Lower lobe of right lung (tissue), 2 donors: ENCODE measurements around the gene EXD3. TPM values are rescaled to one million over a fixed set of nuclear protein-coding genes. Genes with fewer than 3 reads are reported as not detected.

Source experiments
- ATAC-seq, 2 donors: fragments of 200-7000 bp; cut with Tn5 transposase; one replicate each; pipeline ENCODE4 v1.9.1; 2020 to 2022; ENCODE audit warnings: mild to moderate bottlenecking in 2 of 2, moderate library complexity in 2 of 2
- DNase-seq: peaks from one replicate; pipeline ENCODE4 v3.0.0-alpha.2; 2020
- H3K27ac ChIP-seq: fragments of 200-600 bp; one replicate; pipeline ENCODE4 v1.8.0; 2022
- H3K27me3 ChIP-seq: fragments of 200-600 bp; one replicate; pipeline ENCODE4 v1.8.0; 2022; ENCODE audit warnings: low read depth
- H3K36me3 ChIP-seq: fragments of 200-600 bp; one replicate; pipeline ENCODE4 v1.8.0; 2022; ENCODE audit warnings: mild to moderate bottlenecking
- H3K4me1 ChIP-seq: fragments of 200-600 bp; one replicate; pipeline ENCODE4 v1.8.0; 2022
- H3K4me3 ChIP-seq: fragments of 200-600 bp; one replicate; pipeline ENCODE4 v1.8.0; 2022; ENCODE audit warnings: mild to moderate bottlenecking
- H3K9me3 ChIP-seq: fragments of 200-600 bp; one replicate; pipeline ENCODE4 v1.8.0; 2022
- intact Hi-C: fragments of 100-400 bp; cut with DNase I; formaldehyde crosslinking; loops from one replicate; pipeline ENCODE4 v1.11.0; 2022
- total RNA-seq: library from RNA; stranded (reverse); fragmentation: NEBNext Ultra II Directional; extraction: Animal tissue kit (Norgen Biotek cat#: 25700); gene quantifications from one replicate; pipeline ENCODE4 v1.2.1, GENCODE V29; 2021
- TF ChIP-seq, protein P1 (sequence below): fragments of 200-600 bp; IDR thresholded peaks from one replicate; pipeline ENCODE4 v1.8.0; 2022; ENCODE audit warnings: antibody characterized with exemption, mild to moderate bottlenecking
- donor health status: DM: no; HTN: yes; CAD: no; lungs with severe emphysema.

EXD3 gene
- total RNA-seq, 1 donor from 2014 or later = 25.2 TPM

DNA sequence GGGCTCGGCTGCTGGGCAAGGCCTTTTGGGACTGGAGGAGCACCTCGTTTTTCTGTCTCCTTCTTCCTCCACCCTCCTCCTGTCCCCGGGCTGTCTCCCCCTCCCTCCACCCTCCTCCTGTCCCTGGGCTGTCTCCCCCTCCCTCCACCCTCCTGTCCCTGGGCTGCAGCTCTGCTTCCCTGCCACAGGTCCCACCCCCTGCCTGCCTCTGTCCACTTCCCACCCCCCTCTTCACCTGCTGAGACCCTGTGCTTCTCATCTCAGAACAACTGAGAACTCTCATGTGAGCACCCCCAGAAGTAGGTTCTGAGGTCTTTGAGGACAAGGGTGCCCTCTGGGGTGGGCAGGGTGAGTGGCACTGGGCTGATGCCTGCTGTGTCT lies 151.3 kb downstream of the EXD3 start:
- H3K36me3 ChIP-seq = peaks cover 50% of the 10 kb centered on the region
- intact Hi-C loops = no loop called here

DNA sequence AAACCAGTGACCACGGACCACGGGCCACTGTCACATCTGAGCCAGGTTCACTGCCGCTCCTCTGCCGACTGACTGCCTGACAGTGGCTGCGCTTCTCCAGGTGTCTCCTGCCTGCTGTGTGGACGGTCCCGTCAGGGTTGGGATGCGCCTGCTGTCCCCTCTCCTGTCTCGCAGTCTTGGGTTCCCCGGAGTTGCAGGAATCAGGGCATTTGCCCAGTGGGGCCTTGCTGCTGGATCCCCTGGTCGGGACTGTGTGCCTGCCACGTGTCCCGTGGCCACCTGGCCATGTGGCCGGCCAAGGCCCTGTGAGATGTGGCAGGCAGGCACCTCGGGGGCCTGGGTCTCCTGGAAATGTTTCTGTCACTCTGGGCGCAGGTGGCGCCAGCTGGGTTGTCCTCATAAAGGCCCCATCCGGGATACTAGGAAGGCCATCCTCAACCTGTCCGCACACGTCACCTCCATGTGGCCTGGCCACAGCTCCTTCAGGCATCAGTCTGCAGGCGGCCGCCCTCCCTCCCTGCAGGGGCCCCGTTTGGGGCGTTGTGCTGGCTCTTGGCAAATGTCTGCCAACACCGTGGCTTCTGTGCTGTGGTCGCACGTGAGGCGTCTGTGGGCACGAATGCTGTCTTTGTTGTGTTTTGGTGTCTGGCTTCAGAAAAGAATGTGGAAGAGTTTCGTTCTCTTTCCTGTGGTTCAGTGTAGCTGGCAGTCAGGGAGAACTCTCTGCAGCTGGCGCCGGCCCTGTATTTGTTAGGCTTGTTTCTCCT lies 151.8 kb downstream of the EXD3 start:
- Histone ChIP-seq H3K27ac (no peak overlapping the region), H3K9me3 (no peaks in the 10 kb centered on the region), H3K4me3 (no peak overlapping the region), H3K36me3 (peaks cover 56% of the 10 kb centered on the region), H3K27me3 (no peaks in the 10 kb centered on the region), H3K4me1 (peaks cover 52% of the 10 kb centered on the region)
- TF ChIP-seq, protein P1, sequence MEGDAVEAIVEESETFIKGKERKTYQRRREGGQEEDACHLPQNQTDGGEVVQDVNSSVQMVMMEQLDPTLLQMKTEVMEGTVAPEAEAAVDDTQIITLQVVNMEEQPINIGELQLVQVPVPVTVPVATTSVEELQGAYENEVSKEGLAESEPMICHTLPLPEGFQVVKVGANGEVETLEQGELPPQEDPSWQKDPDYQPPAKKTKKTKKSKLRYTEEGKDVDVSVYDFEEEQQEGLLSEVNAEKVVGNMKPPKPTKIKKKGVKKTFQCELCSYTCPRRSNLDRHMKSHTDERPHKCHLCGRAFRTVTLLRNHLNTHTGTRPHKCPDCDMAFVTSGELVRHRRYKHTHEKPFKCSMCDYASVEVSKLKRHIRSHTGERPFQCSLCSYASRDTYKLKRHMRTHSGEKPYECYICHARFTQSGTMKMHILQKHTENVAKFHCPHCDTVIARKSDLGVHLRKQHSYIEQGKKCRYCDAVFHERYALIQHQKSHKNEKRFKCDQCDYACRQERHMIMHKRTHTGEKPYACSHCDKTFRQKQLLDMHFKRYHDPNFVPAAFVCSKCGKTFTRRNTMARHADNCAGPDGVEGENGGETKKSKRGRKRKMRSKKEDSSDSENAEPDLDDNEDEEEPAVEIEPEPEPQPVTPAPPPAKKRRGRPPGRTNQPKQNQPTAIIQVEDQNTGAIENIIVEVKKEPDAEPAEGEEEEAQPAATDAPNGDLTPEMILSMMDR = no peak
- ATAC-seq (no peak), DNase-seq (no peak)
- intact Hi-C loops = no loop called here

More for the DNA sequence above, 151.3 kb downstream of the EXD3 start:
- H3K27ac ChIP-seq = no peak overlapping the region
- H3K4me1 ChIP-seq = peaks cover 57% of the 10 kb centered on the region
- no peak overlapping the region for H3K4me3 ChIP-seq
- TF ChIP-seq, protein P1 = no peak
- H3K27me3 ChIP-seq = no peaks in the 10 kb centered on the region
- H3K9me3 ChIP-seq = no peaks in the 10 kb centered on the region
- DNase-seq (no peak), ATAC-seq (no peak)

DNA sequence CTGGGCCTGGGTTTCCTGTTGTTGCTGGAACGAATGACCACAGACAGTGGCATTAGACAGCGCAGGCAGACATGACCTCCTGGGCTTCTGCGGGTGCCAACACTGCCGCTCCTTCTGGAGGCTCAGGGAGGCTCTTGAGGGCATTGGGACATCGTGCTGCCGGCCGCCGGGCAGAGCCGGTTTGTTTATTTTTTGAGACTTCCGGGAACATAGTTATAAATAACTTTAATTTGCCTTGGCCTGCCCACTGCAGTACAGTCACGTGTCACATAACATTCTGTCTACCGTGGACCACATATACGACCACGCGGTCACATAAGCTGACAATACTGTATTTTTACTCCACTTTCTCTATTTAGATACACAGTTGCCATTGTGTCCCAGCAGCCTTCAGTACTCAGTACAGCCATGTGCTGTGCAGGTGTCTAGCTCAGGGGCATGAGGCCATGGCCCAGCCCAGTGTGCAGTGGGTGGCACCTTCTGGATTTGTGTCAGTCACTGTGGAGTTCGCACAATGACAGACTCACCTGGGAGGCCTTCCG lies 153.7 kb downstream of the EXD3 start:
- H3K4me1 ChIP-seq = peaks cover 41% of the 10 kb centered on the region
- H3K27me3 ChIP-seq = no peaks in the 10 kb centered on the region
- peak; percentile 81 to 87 for ATAC-seq
- H3K36me3 ChIP-seq = peaks cover 74% of the 10 kb centered on the region
- TF ChIP-seq, protein P1 = no peak
- peak overlapping the region; percentile 15 for H3K4me3 ChIP-seq
- intact Hi-C loops = no loop called here
- peak; percentile 84 for DNase-seq
- no peaks in the 10 kb centered on the region for H3K9me3 ChIP-seq
- H3K27ac ChIP-seq = peak overlapping the region; percentile 70

DNA sequence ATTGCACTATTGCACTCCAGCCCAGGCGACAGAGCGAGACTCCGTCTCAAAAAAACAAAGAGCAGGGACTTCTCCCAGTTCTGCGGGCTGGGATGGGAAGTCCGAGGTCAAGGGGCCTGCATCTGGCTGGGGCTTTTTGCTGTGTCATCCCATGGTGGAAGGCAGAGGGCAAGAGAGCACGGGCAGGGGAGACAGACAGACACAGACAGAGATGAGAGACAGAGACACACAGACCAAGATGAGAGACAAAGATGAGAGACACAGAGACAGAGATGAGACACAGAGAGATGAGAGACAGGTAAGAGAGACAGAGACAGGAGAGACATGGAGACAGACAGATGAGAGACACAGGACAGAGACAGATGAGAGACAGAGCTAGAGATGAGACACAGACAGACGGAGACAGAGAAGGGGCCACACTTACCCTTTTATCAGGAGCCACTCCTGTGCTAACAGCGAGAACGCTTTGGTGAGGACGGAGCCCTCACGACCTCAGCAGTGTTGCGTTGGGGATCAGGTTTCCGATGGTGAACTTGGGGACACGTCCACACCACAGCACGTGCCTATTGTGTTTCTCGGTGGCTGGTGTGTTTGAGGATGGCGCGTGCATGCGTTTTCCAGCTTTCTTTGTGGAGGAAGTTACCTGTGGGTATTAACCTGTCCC lies 154.3 kb downstream of the EXD3 start:
- H3K27me3 ChIP-seq = no peaks in the 10 kb centered on the region
- no peak for DNase-seq
- peak overlapping the region; percentile 15 for H3K4me3 ChIP-seq
- peak overlapping the region; percentile 70 for H3K27ac ChIP-seq
- H3K36me3 ChIP-seq = peaks cover 80% of the 10 kb centered on the region
- peak; percentile 3 to 15 for ATAC-seq
- H3K9me3 ChIP-seq = no peaks in the 10 kb centered on the region
- TF ChIP-seq, protein P1 = no peak
- H3K4me1 ChIP-seq = peaks cover 41% of the 10 kb centered on the region
- intact Hi-C loops = no loop called here

GRCh38 chr9:137267933-137268355 lies 155.0 kb downstream of the EXD3 start:
- H3K27me3 ChIP-seq = no peaks in the 10 kb centered on the region
- intact Hi-C loops = no loop called here
- H3K4me3 ChIP-seq = no peak overlapping the region
- H3K9me3 ChIP-seq = no peaks in the 10 kb centered on the region
- TF ChIP-seq, protein P1 = no peak
- ATAC-seq (no peak), DNase-seq (no peak)
- H3K27ac ChIP-seq = peak overlapping the region; percentile 70
- H3K4me1 ChIP-seq = peaks cover 41% of the 10 kb centered on the region
- peaks cover 78% of the 10 kb centered on the region for H3K36me3 ChIP-seq
